Transverse colon (tissue), 4 donors: ENCODE data around the gene GALNT10. TPM values are rescaled to one million over a fixed set of nuclear protein-coding genes. Genes with fewer than 3 reads are reported as not detected.

Source experiments
- DNase-seq: peaks from one replicate; pipeline ENCODE4 v3.0.0-alpha.2; 2019
- H3K27ac ChIP-seq, 4 donors: fragments of 200-600 bp; sonication (generic); 2 replicates each; pipeline ENCODE4 v1.5.1; 2016 to 2018; ENCODE audit warnings: inconsistent platforms in 4 of 4
- H3K27me3 ChIP-seq: fragments of 200-600 bp; sonication (generic); 2 replicates; pipeline ENCODE4 v1.5.1; 2017; ENCODE audit warnings: inconsistent platforms
- H3K36me3 ChIP-seq, 4 donors: fragments of 200-600 bp; sonication (generic); 2 replicates each; pipeline ENCODE4 v1.5.1; 2017 to 2019; ENCODE audit warnings: inconsistent platforms in 4 of 4
- H3K4me1 ChIP-seq, 4 donors: fragments of 200-600 bp; sonication (generic); 2 replicates each; pipeline ENCODE4 v1.5.1; 2017 to 2020; ENCODE audit warnings: inconsistent platforms in 4 of 4
- H3K4me3 ChIP-seq, 4 donors: fragments of 200-600 bp; sonication (generic); 1 replicate in 1 of 4; 2 replicates in 3 of 4; pipeline versions ENCODE4 v1.5.1 to v1.6.1; 2017 to 2019; ENCODE audit warnings: inconsistent platforms in 4 of 4
- H3K9me3 ChIP-seq, 2 donors: fragments of 200-600 bp; sonication (generic); 2 replicates each; pipeline ENCODE4 v1.5.1; 2017 to 2019; ENCODE audit warnings: inconsistent platforms in 2 of 2
- EP300 ChIP-seq: sonication (generic); formaldehyde crosslinking; IDR thresholded peaks from one replicate; pipeline ENCODE4 v1.6.1; 2017; ENCODE audit warnings: antibody characterized with exemption, low read depth
- POLR2A ChIP-seq: fragments of 450-650 bp; IDR thresholded peaks from one replicate; pipeline ENCODE4 v1.6.1; 2016; ENCODE audit warnings: antibody characterized with exemption, mild to moderate bottlenecking, moderate library complexity
- POLR2AphosphoS5 ChIP-seq, 3 donors: sonication (generic); formaldehyde crosslinking; IDR thresholded peaks; one replicate each; pipeline ENCODE4 v1.6.1; 2016; ENCODE audit warnings: antibody characterized with exemption in 3 of 3
- whole genome bisulfite sequencing, 2 donors: methylation state at CpG; one replicate each; pipeline ENCODE4 v1.1.5; 2018; ENCODE audit warnings: low coverage in 1 of 2; 5-methylcytosine and 5-hydroxymethylcytosine counted together
- in situ Hi-C, 4 donors: fragments of 200-750 bp; cut with MboI; loops; one replicate each; pipeline versions ENCODE4 v1.15.0 to v1.15.1; 2017; ENCODE audit warnings: low sequenced_read_pairs in 3 of 4, low pct_ligation_motif_present in 1 of 4, low pct_unique_long_range_greater_than_20kb in 1 of 4
- intact Hi-C: fragments of 100-400 bp; cut with DNase I; formaldehyde crosslinking; loops from one replicate; pipeline ENCODE4 v1.15.1; 2023; ENCODE audit warnings: low total_unique reads
- total RNA-seq, 4 donors: library from RNA; depleted of rRNA; stranded (reverse); fragments of >200 nt; gene quantifications; one replicate each; pipeline ENCODE4 v1.1.0, GENCODE V29; 2016
- TF ChIP-seq, protein P1 (sequence below), 5 experiments: fragments of 200-600 bp in 3 of 5; fragments of 450-650 bp in 2 of 5; sonication (generic) in 3 of 5; IDR thresholded peaks; 1 replicate in 2 of 5; 2 replicates in 3 of 5; pipeline ENCODE4 v1.5.1; 2016 to 2017; ENCODE audit warnings: antibody characterized with exemption in 5 of 5, inconsistent platforms in 3 of 5, mild to moderate bottlenecking in 2 of 5, moderate library complexity in 1 of 5

GALNT10 gene
- total RNA-seq, 4 donors from 2014 or later, result 18.7 to 142 (median 39.3) TPM

DNA sequence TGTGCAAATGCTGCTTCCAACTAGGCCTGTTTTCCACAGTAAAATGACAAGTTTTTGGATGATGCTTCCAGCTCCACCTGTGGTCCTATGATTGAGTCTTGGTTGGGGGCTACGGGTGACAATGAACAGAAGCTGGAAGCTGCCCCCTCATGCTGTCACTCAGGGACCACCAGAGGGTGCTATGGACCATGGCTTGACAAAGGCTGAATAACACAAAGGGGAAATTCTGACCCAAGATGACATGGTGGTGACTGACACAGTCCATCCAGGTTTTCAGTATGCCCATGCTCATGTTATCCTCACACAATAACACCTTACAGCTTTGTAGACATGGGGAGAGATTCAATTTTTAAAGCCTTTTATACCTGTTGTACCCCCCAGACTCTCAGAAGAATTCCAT is 231.3 kb downstream of the GALNT10 start:
- H3K27ac ChIP-seq, result no peak overlapping the region
- intact Hi-C loops (no loop called here), in situ Hi-C loops (loop anchor here in 2 of 4 donors (25.0 kb wide), 1 partner anchor 235 kb away; the partner anchor contains the start of gene GALNT10 (in 2 of the 2))
- no peaks in the 10 kb centered on the region for H3K27me3 ChIP-seq
- no peaks in the 10 kb centered on the region for H3K4me1 ChIP-seq
- DNase-seq, result no peak
- TF ChIP-seq EP300 (no peak), POLR2A (no peak), POLR2AphosphoS5 (IDR thresholded peaks at IDR 0.05) (no peak)
- TF ChIP-seq, protein P1, sequence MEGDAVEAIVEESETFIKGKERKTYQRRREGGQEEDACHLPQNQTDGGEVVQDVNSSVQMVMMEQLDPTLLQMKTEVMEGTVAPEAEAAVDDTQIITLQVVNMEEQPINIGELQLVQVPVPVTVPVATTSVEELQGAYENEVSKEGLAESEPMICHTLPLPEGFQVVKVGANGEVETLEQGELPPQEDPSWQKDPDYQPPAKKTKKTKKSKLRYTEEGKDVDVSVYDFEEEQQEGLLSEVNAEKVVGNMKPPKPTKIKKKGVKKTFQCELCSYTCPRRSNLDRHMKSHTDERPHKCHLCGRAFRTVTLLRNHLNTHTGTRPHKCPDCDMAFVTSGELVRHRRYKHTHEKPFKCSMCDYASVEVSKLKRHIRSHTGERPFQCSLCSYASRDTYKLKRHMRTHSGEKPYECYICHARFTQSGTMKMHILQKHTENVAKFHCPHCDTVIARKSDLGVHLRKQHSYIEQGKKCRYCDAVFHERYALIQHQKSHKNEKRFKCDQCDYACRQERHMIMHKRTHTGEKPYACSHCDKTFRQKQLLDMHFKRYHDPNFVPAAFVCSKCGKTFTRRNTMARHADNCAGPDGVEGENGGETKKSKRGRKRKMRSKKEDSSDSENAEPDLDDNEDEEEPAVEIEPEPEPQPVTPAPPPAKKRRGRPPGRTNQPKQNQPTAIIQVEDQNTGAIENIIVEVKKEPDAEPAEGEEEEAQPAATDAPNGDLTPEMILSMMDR (IDR thresholded peaks at IDR 0.05), result peak in 1 of 5 experiments; percentile 13
- H3K4me3 ChIP-seq, result no peak overlapping the region
- 38% methylated on average over 1 of the region's 1 CpG; no CpG with 5 or more reads in 1 of the 2 donors for WGBS, 2 donors
- peaks cover 0 to 3% of the 10 kb centered on the region in 2 donors for H3K9me3 ChIP-seq
- no peaks in the 10 kb centered on the region for H3K36me3 ChIP-seq

DNA sequence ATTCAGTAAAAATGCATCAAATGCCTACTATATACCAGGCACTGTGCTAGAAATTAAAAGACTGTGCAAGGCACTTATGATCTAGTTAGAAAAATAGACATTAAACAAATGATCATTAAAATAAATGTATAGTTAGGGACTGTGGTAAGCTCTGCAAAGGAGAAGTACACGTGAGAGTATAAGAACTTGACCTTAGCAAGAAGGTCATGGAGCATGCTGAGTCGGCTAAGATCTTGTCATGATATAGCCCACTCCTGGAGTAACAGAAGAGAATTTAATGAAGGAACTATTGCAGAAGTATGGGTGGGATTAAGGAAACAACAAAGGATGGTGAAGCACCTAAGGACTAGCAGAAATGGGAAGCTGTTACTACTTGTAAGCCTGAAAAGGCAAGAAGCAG is 231.8 kb downstream of the GALNT10 start:
- in situ Hi-C loops (loop anchor here in 2 of 4 donors (25.0 kb wide), 1 partner anchor 235 kb away; the partner anchor contains the start of gene GALNT10 (in 2 of the 2)), intact Hi-C loops (no loop called here)
- H3K4me3 ChIP-seq, result no peak overlapping the region
- 82 to 94% methylated on average over 2 of the region's 2 CpGs for WGBS, 2 donors
- no peak overlapping the region for H3K27ac ChIP-seq
- H3K9me3 ChIP-seq, result peaks cover 0 to 3% of the 10 kb centered on the region in 2 donors
- H3K27me3 ChIP-seq, result no peaks in the 10 kb centered on the region
- no peaks in the 10 kb centered on the region for H3K4me1 ChIP-seq
- DNase-seq, result no peak
- no peaks in the 10 kb centered on the region for H3K36me3 ChIP-seq
- TF ChIP-seq POLR2A (no peak), EP300 (no peak), POLR2AphosphoS5 (IDR thresholded peaks at IDR 0.05) (no peak)
- TF ChIP-seq, protein P1 (IDR thresholded peaks at IDR 0.05), result no peak

DNA sequence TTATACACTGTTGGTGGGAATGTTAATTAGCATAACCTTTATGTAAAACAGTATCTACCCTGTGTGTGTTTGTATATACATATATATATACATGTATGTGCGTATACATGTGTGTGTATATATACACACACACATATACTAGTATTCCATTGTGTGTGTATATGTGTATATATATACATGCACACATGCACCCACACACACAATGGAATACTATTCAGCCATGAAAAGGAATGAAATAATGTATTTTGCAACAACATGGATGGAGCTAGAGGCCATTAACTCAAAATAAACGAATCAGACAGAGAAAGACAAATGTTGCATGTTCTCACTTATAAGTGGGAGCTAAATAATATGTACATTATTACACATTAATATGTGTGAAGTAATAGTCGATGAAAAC is 237.7 kb downstream of the GALNT10 start:
- intact Hi-C loops, result no loop called here

DNA sequence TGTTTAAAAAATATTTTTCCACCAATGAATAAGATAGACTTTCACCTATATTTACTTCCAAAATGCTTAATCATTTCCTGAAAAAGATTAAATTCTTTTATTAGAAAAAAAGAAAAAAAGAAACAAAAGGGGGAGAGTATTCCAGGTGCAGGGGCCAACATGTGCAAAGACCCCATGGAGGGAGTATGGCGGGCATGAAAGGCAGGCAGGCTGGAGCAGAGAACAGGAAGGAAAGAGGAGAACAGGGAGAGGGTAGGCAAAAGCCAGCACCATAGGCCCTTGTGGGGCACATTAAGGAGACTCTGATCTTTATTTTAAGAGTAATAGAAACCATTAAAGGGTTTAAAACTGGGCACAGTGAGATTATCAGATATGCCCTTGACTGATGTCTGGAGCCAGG is 238.8 kb downstream of the GALNT10 start:
- no peaks in the 10 kb centered on the region for H3K4me1 ChIP-seq
- no peaks in the 10 kb centered on the region for H3K9me3 ChIP-seq
- DNase-seq, result no peak
- H3K27ac ChIP-seq, result no peak overlapping the region
- in situ Hi-C loops (no loop called here), intact Hi-C loops (no loop called here)
- WGBS, 2 donors, result 86 to 100% methylated on average over 1 of the region's 1 CpG
- TF ChIP-seq, protein P1 (IDR thresholded peaks at IDR 0.05), result no peak
- no peaks in the 10 kb centered on the region for H3K27me3 ChIP-seq
- no peak overlapping the region for H3K4me3 ChIP-seq
- no peaks in the 10 kb centered on the region for H3K36me3 ChIP-seq

More for the DNA sequence above, 237.7 kb downstream of the GALNT10 start:
- Histone ChIP-seq H3K4me3 (no peak overlapping the region), H3K36me3 (no peaks in the 10 kb centered on the region), H3K4me1 (no peaks in the 10 kb centered on the region), H3K27me3 (no peaks in the 10 kb centered on the region), H3K9me3 (peaks cover 0 to 3% of the 10 kb centered on the region in 2 donors), H3K27ac (no peak overlapping the region)
- DNase-seq, result no peak
- 93 to 100% methylated on average over 3 of the region's 3 CpGs for WGBS, 2 donors
- in situ Hi-C loops, result no loop called here
- TF ChIP-seq POLR2AphosphoS5 (IDR thresholded peaks at IDR 0.05), result no peak
- TF ChIP-seq, protein P1 (IDR thresholded peaks at IDR 0.05), result no peak
- TF ChIP-seq EP300, result no peak
- no peak for TF ChIP-seq POLR2A
